MM.1S (cell line): ENCODE results near the gene BANP.
A peak's percentile ranks its signal among the peaks of the same experiment; 100 is the strongest.

ENCODE experiments used
- DNase-seq: peaks from one replicate; pipeline ENCODE4 v3.0.0-alpha.2; 2015
- H2AFZ ChIP-seq: fragments of 300-600 bp; sonication (generic); 2 replicates; pipeline ENCODE4 v1.6.0; 2016; ENCODE audit warnings: antibody characterized with exemption, low read length
- H3F3A ChIP-seq: fragments of 300-600 bp; sonication (generic); 2 replicates; pipeline ENCODE4 v1.6.1; 2016; ENCODE audit warnings: mild to moderate bottlenecking, antibody characterized with exemption, low read length, moderate library complexity, mixed read lengths; ENCODE audit not compliant: insufficient read depth
- H3K27ac ChIP-seq: fragments of 300-600 bp; sonication (generic); 2 replicates; pipeline ENCODE4 v1.5.1; 2016; ENCODE audit warnings: mild to moderate bottlenecking, low read length
- H3K27me3 ChIP-seq: fragments of 300-600 bp; sonication (generic); replicated peaks from 2 replicates; pipeline ENCODE4 v1.6.0; 2016; ENCODE audit warnings: low read length; ENCODE audit not compliant: insufficient read depth
- H3K36me3 ChIP-seq: fragments of 300-600 bp; sonication (generic); replicated peaks from 2 replicates; pipeline ENCODE4 v1.6.1; 2016; ENCODE audit warnings: mild to moderate bottlenecking, low read length, mixed read lengths; ENCODE audit not compliant: insufficient read depth
- H3K4me1 ChIP-seq: fragments of 300-600 bp; sonication (generic); 2 replicates; pipeline ENCODE4 v1.6.1; 2016; ENCODE audit warnings: low read length, mixed read lengths
- H3K4me2 ChIP-seq: fragments of 300-600 bp; sonication (generic); 2 replicates; pipeline ENCODE4 v1.6.0; 2016; ENCODE audit warnings: low read depth, low read length
- H3K4me3 ChIP-seq: fragments of 300-600 bp; sonication (generic); 2 replicates; pipeline ENCODE4 v1.5.1; 2016; ENCODE audit warnings: low read length, mixed read lengths
- H3K79me2 ChIP-seq: fragments of 300-600 bp; sonication (generic); 2 replicates; pipeline ENCODE4 v1.6.1; 2016; ENCODE audit warnings: mixed run types, low read length, mixed read lengths
- H3K9ac ChIP-seq: fragments of 300-600 bp; sonication (generic); 2 replicates; pipeline ENCODE4 v1.6.1; 2016; ENCODE audit warnings: low read length, mixed read lengths
- H3K9me2 ChIP-seq: fragments of 300-600 bp; sonication (generic); replicated peaks from 2 replicates; pipeline ENCODE4 v1.6.1; 2016; ENCODE audit warnings: mild to moderate bottlenecking, low read length, mixed read lengths; ENCODE audit not compliant: insufficient read depth
- H3K9me3 ChIP-seq: fragments of 300-600 bp; sonication (generic); replicated peaks from 2 replicates; pipeline ENCODE4 v1.6.1; 2016; ENCODE audit warnings: mild to moderate bottlenecking, low read length, mixed read lengths; ENCODE audit not compliant: insufficient read depth
- H4K20me1 ChIP-seq: fragments of 300-600 bp; sonication (generic); 2 replicates; pipeline ENCODE4 v1.6.1; 2016; ENCODE audit warnings: mild to moderate bottlenecking, low read length, moderate library complexity, mixed read lengths; ENCODE audit not compliant: insufficient read depth
- CTCF ChIP-seq: fragments of 300-600 bp; sonication (generic); IDR thresholded peaks from 2 replicates; pipeline ENCODE4 v1.5.1; 2016; ENCODE audit warnings: antibody characterized with exemption, low read length, mixed read lengths
- EZH2 ChIP-seq: fragments of 300-600 bp; sonication (generic); optimal IDR thresholded peaks from 2 replicates; pipeline ENCODE3; 2017; ENCODE audit warnings: low read depth, mild to moderate bottlenecking, antibody characterized with exemption, low read length, mixed read lengths
- EZH2phosphoT487 ChIP-seq: fragments of 300-600 bp; sonication (generic); IDR thresholded peaks from 2 replicates; pipeline ENCODE4 v1.6.1; 2018; ENCODE audit warnings: antibody characterized with exemption, low read length

The BANP gene

GRCh38 chr16:88066680-88067529 is 115.7 kb downstream of the BANP start:
- peaks cover 16% of the 10 kb centered on the region for H3K4me1 ChIP-seq
- H3K27ac ChIP-seq: no peak overlapping the region
- no peaks in the 10 kb centered on the region for H3K9me3 ChIP-seq
- peaks cover 15% of the 10 kb centered on the region for H3F3A ChIP-seq
- no peak overlapping the region for H3K4me3 ChIP-seq
- no peak overlapping the region for H2AFZ ChIP-seq
- H3K9me2 ChIP-seq: no peaks in the 10 kb centered on the region
- H3K27me3 ChIP-seq: no peaks in the 10 kb centered on the region
- no peak overlapping the region for H3K4me2 ChIP-seq
- TF ChIP-seq EZH2: no peak
- no peak for TF ChIP-seq EZH2phosphoT487
- no peak for TF ChIP-seq CTCF
- no peak for DNase-seq
- H3K9ac ChIP-seq: no peak overlapping the region
- no peaks in the 10 kb centered on the region for H4K20me1 ChIP-seq
- H3K79me2 ChIP-seq: no peaks in the 10 kb centered on the region
- H3K36me3 ChIP-seq: no peaks in the 10 kb centered on the region

- H2AFZ ChIP-seq: no peak overlapping the region
- peaks cover 16% of the 10 kb centered on the region for H3K4me1 ChIP-seq
- H3K9me2 ChIP-seq: no peaks in the 10 kb centered on the region
- no peak for DNase-seq
- peak overlapping the region; percentile 66; the same call in 1 of the 2 replicates for H3K9ac ChIP-seq
- peak overlapping the region; percentile 99 for H3K27ac ChIP-seq
- no peaks in the 10 kb centered on the region for H3K9me3 ChIP-seq
- no peaks in the 10 kb centered on the region for H3K79me2 ChIP-seq
- TF ChIP-seq EZH2 (no peak), EZH2phosphoT487 (no peak), CTCF (no peak)
- H3F3A ChIP-seq: peaks cover 15% of the 10 kb centered on the region
- H3K36me3 ChIP-seq: no peaks in the 10 kb centered on the region
- peak overlapping the region; percentile 41; the same call in 1 of the 2 replicates for H3K4me3 ChIP-seq
- no peaks in the 10 kb centered on the region for H4K20me1 ChIP-seq
- H3K27me3 ChIP-seq: no peaks in the 10 kb centered on the region
- peak overlapping the region; percentile 54; the same call in 1 of the 2 replicates for H3K4me2 ChIP-seq
Measured at GRCh38 chr16:88067530-88068411, 116.5 kb downstream of the BANP start.

GRCh38 chr16:88068476-88069396 is 117.5 kb downstream of the BANP start:
- Histone ChIP-seq H3K9me2 (no peaks in the 10 kb centered on the region), H3F3A (peaks cover 15% of the 10 kb centered on the region), H3K4me3 (peak overlapping the region; percentile 41), H3K36me3 (no peaks in the 10 kb centered on the region), H3K4me2 (peak overlapping the region; percentile 54), H3K27me3 (no peaks in the 10 kb centered on the region), H3K9ac (peak overlapping the region; percentile 66), H3K27ac (peak overlapping the region; percentile 99), H2AFZ (no peak overlapping the region), H3K4me1 (peaks cover 16% of the 10 kb centered on the region), H3K79me2 (no peaks in the 10 kb centered on the region), H3K9me3 (no peaks in the 10 kb centered on the region), H4K20me1 (no peaks in the 10 kb centered on the region)
- TF ChIP-seq EZH2 (no peak), CTCF (no peak), EZH2phosphoT487 (no peak)
- DNase-seq: no peak
